Measurements from ENCODE around the gene ATXN1.

Gene ATXN1

GRCh38 chr6:16737925-16738324 is 23.3 kb downstream of the ATXN1 start:
- no peak overlapping the region for H3K4me3 ChIP-seq (ENCODE audit: control insufficient read depth, low read depth, low read length)
- DNase-seq (ENCODE audit: low read depth), result no peak
- no peak for TF ChIP-seq CTCF (IDR thresholded peaks at IDR 0.05; ENCODE audit: control insufficient read depth, insufficient read depth, low read depth, low read length, missing control alignments)

GRCh38 chr6:16736856-16737775 is 24.1 kb downstream of the ATXN1 start:
- TF ChIP-seq CTCF (IDR thresholded peaks at IDR 0.05; ENCODE audit: control insufficient read depth, insufficient read depth, low read depth, low read length, missing control alignments), result no peak
- H3K4me3 ChIP-seq (ENCODE audit: control insufficient read depth, low read depth, low read length), result no peak overlapping the region
- DNase-seq (ENCODE audit: low read depth), result no peak

GRCh38 chr6:16735014-16735413 is 26.2 kb downstream of the ATXN1 start:
- TF ChIP-seq CTCF (IDR thresholded peaks at IDR 0.05; ENCODE audit: control insufficient read depth, insufficient read depth, low read depth, low read length, missing control alignments), result no peak
- H3K4me3 ChIP-seq (ENCODE audit: control insufficient read depth, low read depth, low read length), result no peak overlapping the region
- DNase-seq (ENCODE audit: low read depth), result no peak

- DNase-seq (ENCODE audit: low read depth), result no peak
- TF ChIP-seq CTCF (IDR thresholded peaks at IDR 0.05; ENCODE audit: control insufficient read depth, insufficient read depth, low read depth, low read length, missing control alignments), result no peak
- H3K4me3 ChIP-seq (ENCODE audit: control insufficient read depth, low read depth, low read length), result no peak overlapping the region
Measured at GRCh38 chr6:16733085-16733484, 28.2 kb downstream of the ATXN1 start.

- no peak overlapping the region for H3K4me3 ChIP-seq (ENCODE audit: control insufficient read depth, low read depth, low read length)
- no peak for TF ChIP-seq CTCF (IDR thresholded peaks at IDR 0.05; ENCODE audit: control insufficient read depth, insufficient read depth, low read depth, low read length, missing control alignments)
- no peak for DNase-seq (ENCODE audit: low read depth)
Measured at GRCh38 chr6:16731478-16732051, 29.7 kb downstream of the ATXN1 start.

GRCh38 chr6:16730738-16731477 is 30.4 kb downstream of the ATXN1 start:
- H3K4me3 ChIP-seq (ENCODE audit: control insufficient read depth, low read depth, low read length), result no peak overlapping the region
- no peak for DNase-seq (ENCODE audit: low read depth)
- no peak for TF ChIP-seq CTCF (IDR thresholded peaks at IDR 0.05; ENCODE audit: control insufficient read depth, insufficient read depth, low read depth, low read length, missing control alignments)

All from AG09309 (cell line).